ENCODE data around the gene GASK1A.

GASK1A gene

DNA sequence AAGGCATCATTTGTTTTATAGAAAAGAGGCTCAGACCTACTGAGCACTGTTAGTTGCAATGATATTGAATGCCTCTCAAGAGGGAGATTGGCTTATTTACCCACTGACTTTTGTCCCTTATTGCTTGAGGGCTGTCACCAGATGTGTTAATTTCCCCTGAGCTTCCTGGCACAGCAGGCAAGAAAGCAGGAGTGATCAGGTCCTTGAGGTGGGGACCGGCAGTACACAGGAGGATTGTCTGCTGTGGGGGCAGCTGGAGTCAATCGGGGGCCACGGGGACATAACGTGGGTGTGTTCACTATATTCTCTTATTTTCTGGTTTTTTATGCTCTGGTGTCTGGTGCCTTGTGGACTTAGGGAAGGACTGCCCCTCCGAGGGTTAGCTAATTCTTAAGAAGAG lies 44.6 kb downstream of the GASK1A start:
- TF ChIP-seq ZFX (IDR thresholded peaks at IDR 0.05) = no peak
- TF ChIP-seq CTCF (conservative IDR thresholded peaks at IDR 0.05) = no peak
- no peak overlapping the region for H3K27ac ChIP-seq

DNA sequence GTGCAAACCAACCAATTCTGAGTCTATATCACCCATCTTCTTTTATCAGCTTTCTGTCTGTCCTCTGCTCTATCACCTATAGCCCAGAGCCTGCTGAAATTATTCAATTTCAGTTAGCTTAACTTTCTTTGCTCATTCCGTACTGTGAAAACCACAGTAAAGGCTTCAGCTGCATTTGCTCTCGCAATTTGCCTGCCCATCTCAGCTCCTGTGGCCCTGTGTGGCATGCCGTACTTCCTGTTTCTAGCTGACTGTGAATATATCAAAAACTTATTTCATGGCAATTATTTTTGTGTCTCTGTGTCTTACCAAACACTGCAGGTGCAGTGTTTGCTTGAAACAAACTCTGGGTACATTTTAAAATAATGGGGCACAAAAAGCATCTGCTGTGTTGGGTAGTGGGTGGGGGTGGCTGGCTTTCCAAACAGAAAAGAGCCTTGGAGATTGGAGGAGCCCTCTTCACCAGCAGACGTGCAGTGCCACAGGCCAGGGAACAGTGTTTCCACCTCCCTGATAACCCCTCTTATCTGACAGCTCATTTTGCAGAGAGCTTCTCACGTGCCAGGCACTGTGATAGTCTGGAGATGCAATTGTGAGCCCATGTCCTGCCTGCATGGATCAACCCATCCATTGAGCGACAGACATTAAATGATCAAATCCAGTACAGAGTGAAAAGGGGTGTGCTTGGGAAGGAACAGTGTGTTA lies 45.2 kb downstream of the GASK1A start:
- TF ChIP-seq ZFX (IDR thresholded peaks at IDR 0.05) (no peak), CTCF (conservative IDR thresholded peaks at IDR 0.05) (no peak)
- H3K27ac ChIP-seq = no peak overlapping the region

GRCh38 chr3:43025423-43025822 lies 46.3 kb downstream of the GASK1A start:
- no peak overlapping the region for H3K27ac ChIP-seq
- TF ChIP-seq ZFX (IDR thresholded peaks at IDR 0.05) (no peak), CTCF (conservative IDR thresholded peaks at IDR 0.05) (no peak)

DNA sequence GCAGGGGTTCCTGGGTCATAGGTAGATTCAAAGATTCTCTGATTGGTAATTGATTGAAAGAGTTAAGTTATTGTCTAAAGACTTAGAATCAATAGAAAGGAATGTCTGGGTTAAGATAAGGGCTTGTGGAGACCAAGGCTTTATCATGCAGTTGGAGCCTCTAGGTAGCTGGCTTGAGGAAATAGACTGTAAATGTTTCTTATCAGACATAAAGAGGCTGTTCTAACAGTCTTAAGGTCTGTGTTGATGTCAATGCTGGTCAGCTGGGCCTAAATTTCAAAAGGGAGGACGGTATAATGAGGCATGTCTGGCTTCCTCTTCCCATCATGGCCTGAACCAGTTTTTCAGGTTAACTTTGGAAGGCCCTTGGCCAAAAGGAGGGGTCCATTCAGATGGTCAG lies 48.9 kb downstream of the GASK1A start:
- no peak overlapping the region for H3K27ac ChIP-seq
- no peak for TF ChIP-seq ZFX (IDR thresholded peaks at IDR 0.05)
- no peak for TF ChIP-seq CTCF (conservative IDR thresholded peaks at IDR 0.05)

DNA sequence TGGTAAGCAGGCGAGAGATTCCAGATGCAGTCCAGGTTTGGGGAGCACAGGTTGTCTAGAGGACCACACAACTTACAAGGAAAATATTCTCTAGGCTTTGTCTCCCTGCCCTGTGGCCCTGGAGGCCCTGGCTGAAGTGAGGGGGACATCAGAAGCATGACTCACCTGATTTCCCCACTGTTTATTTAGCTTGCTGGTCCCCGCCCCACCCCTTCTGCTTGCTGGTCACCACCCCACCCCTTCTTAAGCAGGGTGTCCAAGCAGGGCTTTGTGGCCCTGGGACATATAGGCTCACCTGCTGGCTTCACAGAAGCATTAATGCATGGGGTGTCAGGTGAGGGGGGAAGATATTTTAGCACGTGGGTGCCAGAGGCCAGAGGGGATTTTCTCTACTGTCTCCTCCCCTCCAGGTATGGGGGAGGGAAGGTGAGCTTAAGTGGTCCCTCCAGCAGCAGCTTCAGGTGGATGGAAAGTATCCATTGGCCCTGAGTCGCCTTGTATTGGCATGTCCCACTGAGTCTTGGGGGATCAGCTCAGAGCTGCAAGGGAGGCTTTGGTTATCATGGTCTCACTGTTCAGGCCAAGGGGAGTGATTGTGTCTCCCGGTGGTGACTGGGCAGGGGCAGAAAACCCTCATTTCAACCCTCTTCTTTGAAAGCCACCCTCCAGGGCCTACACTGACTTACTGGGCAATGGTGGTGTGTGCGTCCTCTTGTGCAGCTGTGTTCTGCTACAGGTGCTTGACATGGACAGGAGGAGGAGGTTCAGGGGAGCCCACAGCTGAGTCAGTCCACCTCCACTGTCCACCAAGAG lies 49.8 kb downstream of the GASK1A start:
- TF ChIP-seq ZFX (IDR thresholded peaks at IDR 0.05) (no peak), CTCF (conservative IDR thresholded peaks at IDR 0.05) (no peak)
- H3K27ac ChIP-seq = no peak overlapping the region

GRCh38 chr3:43030162-43030935 lies 51.2 kb downstream of the GASK1A start:
- no peak overlapping the region for H3K27ac ChIP-seq

More at GRCh38 chr3:43030162-43030935, 51.2 kb downstream of the GASK1A start:
- TF ChIP-seq ZFX (IDR thresholded peaks at IDR 0.05) (no peak), CTCF (conservative IDR thresholded peaks at IDR 0.05) (no peak)
